Stimulated activated CD4-positive, alpha-beta T cell treated with anti-CD3 and anti-CD28 coated beads, Interleukin-4, amount 100 ng/mL, for 24 hours (primary cell): ENCODE results near the gene DUS3L.
A peak's percentile ranks its signal among the peaks of the same experiment; 100 is the strongest.

Source experiments
- DNase-seq: peaks from one replicate; pipeline ENCODE4 v3.0.0-alpha.2; 2020

Gene DUS3L

GRCh38 chr19:5821521-5822180 lies 30.7 kb upstream of the DUS3L start:
- DNase-seq: no peak

- DNase-seq: no peak
These were observed 29.8 kb upstream of the DUS3L start for GRCh38 chr19:5820785-5821184.

- no peak for DNase-seq
These were observed 27.6 kb upstream of the DUS3L start for GRCh38 chr19:5818594-5818993.

GRCh38 chr19:5817218-5817617 lies 26.3 kb upstream of the DUS3L start:
- no peak for DNase-seq

- DNase-seq: no peak
These were observed 23.9 kb upstream of the DUS3L start for GRCh38 chr19:5814852-5815246.

GRCh38 chr19:5814123-5814851 lies 23.3 kb upstream of the DUS3L start:
- DNase-seq: no peak

GRCh38 chr19:5811117-5811516 lies 20.2 kb upstream of the DUS3L start:
- DNase-seq: no peak

- DNase-seq: no peak
These were observed 18.5 kb upstream of the DUS3L start for GRCh38 chr19:5809469-5809868.

- no peak for DNase-seq
These were observed 18.1 kb upstream of the DUS3L start for GRCh38 chr19:5809053-5809452.

- DNase-seq: no peak
These were observed 17.3 kb upstream of the DUS3L start for GRCh38 chr19:5808120-5808816.

- no peak for DNase-seq
These were observed 15.9 kb upstream of the DUS3L start for GRCh38 chr19:5806905-5807304.

GRCh38 chr19:5806133-5806489 lies 15.1 kb upstream of the DUS3L start:
- no peak for DNase-seq

GRCh38 chr19:5805462-5806132 lies 14.6 kb upstream of the DUS3L start:
- peak; percentile 64 for DNase-seq

- DNase-seq: peak; percentile 35
These were observed 13.8 kb upstream of the DUS3L start, which contains the start of gene NRTN for GRCh38 chr19:5804516-5805461. Gene NRTN, plus strand, starts transcription at chr19:5805067. Its CDS starts 19,099 bp downstream, at chr19:5824166.

- peak; percentile 92 for DNase-seq
These were observed 13.0 kb upstream of the DUS3L start for GRCh38 chr19:5803752-5804515.

- DNase-seq: no peak
These were observed 12.4 kb upstream of the DUS3L start for GRCh38 chr19:5803441-5803751.

- no peak for DNase-seq
These were observed 11.0 kb upstream of the DUS3L start for GRCh38 chr19:5801796-5802619.

GRCh38 chr19:5800361-5801270 lies 9.7 kb upstream of the DUS3L start:
- DNase-seq: no peak
